HEK293 (cell line): ENCODE measurements around the gene PMEL.

Experiments
- CTCF ChIA-PET: fragments of 350-600 bp; formaldehyde crosslinking; extraction: SDS; loops from one replicate; lab custom pipeline; 2021; ENCODE audit warnings: antibody characterized with exemption; lab: Yijun Ruan, JAX
- POLR2A ChIA-PET: fragments of 300-600 bp; formaldehyde crosslinking; extraction: SDS; loops from one replicate; lab custom pipeline; 2020; ENCODE audit warnings: antibody characterized with exemption, inconsistent platforms; lab: Yijun Ruan, JAX
- H3K27ac ChIP-seq: fragments of 200-500 bp; sonication (Bioruptor generic); 2 replicates; pipeline ENCODE4 v1.5.1; 2014; ENCODE audit warnings: low read depth, low read length, control low read depth, inconsistent platforms; ENCODE audit errors: extremely low read depth
- H3K36me3 ChIP-seq, 2 experiments: fragments of 200-500 bp in 1 of 2; sonication (Bioruptor generic) in 1 of 2; 1 replicate in 1 of 2; 2 replicates in 1 of 2; pipeline ENCODE4 v1.5.1; 2014 to 2017; ENCODE audit warnings: inconsistent platforms in 2 of 2, low read length in 2 of 2; ENCODE audit not compliant: control insufficient read depth in 2 of 2, insufficient read depth in 1 of 2
- H3K4me1 ChIP-seq: fragments of 200-500 bp; sonication (Bioruptor generic); 2 replicates; pipeline ENCODE4 v1.5.1; 2014; ENCODE audit warnings: mild to moderate bottlenecking, low read length, inconsistent platforms; ENCODE audit not compliant: control insufficient read depth, insufficient read depth
- H3K4me3 ChIP-seq: 2 replicates; pipeline ENCODE4 v1.5.1; 2011; ENCODE audit warnings: low read depth, mild to moderate bottlenecking, control low read depth, low read length, moderate library complexity
- H3K9me3 ChIP-seq: fragments of 200-500 bp; sonication (Bioruptor generic); 2 replicates; pipeline ENCODE4 v1.5.1; 2014; ENCODE audit warnings: low read depth, low read length, inconsistent platforms; ENCODE audit not compliant: control insufficient read depth, insufficient read depth
- GLIS1 ChIP-seq: fragments of 450-650 bp; formaldehyde crosslinking; IDR thresholded peaks from 2 replicates; pipeline ENCODE4 v1.5.1; 2016; ENCODE audit warnings: missing biosample characterization, missing genetic modification characterization
- IKZF3 ChIP-seq: fragments of 450-650 bp; IDR thresholded peaks from 2 replicates; pipeline ENCODE4 v1.5.0; 2018; ENCODE audit warnings: missing biosample characterization, mild to moderate bottlenecking, missing genetic modification characterization, moderate library complexity
- MEIS1 ChIP-seq: sonication (generic); formaldehyde crosslinking; IDR thresholded peaks from 2 replicates; pipeline ENCODE4 v1.8.1; 2022; ENCODE audit warnings: missing genetic modification reagents, mild to moderate bottlenecking, borderline replicate concordance
- YY1 ChIP-seq: fragments of 450-650 bp; formaldehyde crosslinking; IDR thresholded peaks from 2 replicates; pipeline ENCODE4 v1.5.1; 2018; ENCODE audit warnings: missing biosample characterization, missing genetic modification characterization
- ZBTB20 ChIP-seq: fragments of 450-650 bp; formaldehyde crosslinking; IDR thresholded peaks from 2 replicates; pipeline ENCODE4 v1.5.1; 2016; ENCODE audit warnings: missing biosample characterization, missing genetic modification characterization
- ZNF114 ChIP-seq: fragments of 450-650 bp; formaldehyde crosslinking; IDR thresholded peaks from 2 replicates; pipeline ENCODE4 v1.5.0; 2017; ENCODE audit warnings: missing biosample characterization, missing genetic modification characterization
- ZNF19 ChIP-seq: fragments of 450-650 bp; formaldehyde crosslinking; IDR thresholded peaks from 2 replicates; pipeline ENCODE4; 2016; ENCODE audit warnings: missing biosample characterization, missing genetic modification characterization, low read depth
- ZNF223 ChIP-seq: fragments of 450-650 bp; formaldehyde crosslinking; IDR thresholded peaks from 2 replicates; pipeline ENCODE4 v1.5.1; 2016; ENCODE audit warnings: missing biosample characterization, missing genetic modification characterization
- ZNF23 ChIP-seq: fragments of 450-650 bp; formaldehyde crosslinking; IDR thresholded peaks from 2 replicates; pipeline ENCODE4 v1.5.1; 2016; ENCODE audit warnings: missing biosample characterization, missing genetic modification characterization, borderline replicate concordance
- ZNF416 ChIP-seq: fragments of 450-650 bp; formaldehyde crosslinking; IDR thresholded peaks from 2 replicates; pipeline ENCODE4 v1.5.1; 2016; ENCODE audit warnings: missing biosample characterization, missing genetic modification characterization
- ZNF501 ChIP-seq: fragments of 450-650 bp; formaldehyde crosslinking; IDR thresholded peaks from 2 replicates; pipeline ENCODE4 v1.5.1; 2016; ENCODE audit warnings: missing biosample characterization, missing genetic modification characterization
- ZNF600 ChIP-seq: fragments of 450-650 bp; formaldehyde crosslinking; IDR thresholded peaks from 2 replicates; pipeline ENCODE4 v1.5.1; 2016; ENCODE audit warnings: missing biosample characterization, missing genetic modification characterization
- ZNF76 ChIP-seq: fragments of 450-650 bp; formaldehyde crosslinking; IDR thresholded peaks from 2 replicates; pipeline ENCODE4; 2016; ENCODE audit warnings: low read depth, missing biosample characterization, missing genetic modification characterization, borderline replicate concordance
- ZNF791 ChIP-seq: fragments of 450-650 bp; formaldehyde crosslinking; IDR thresholded peaks from 2 replicates; pipeline ENCODE4 v1.5.1; 2016; ENCODE audit warnings: missing biosample characterization, missing genetic modification characterization
- TF ChIP-seq, protein P1 (sequence below): fragments of 450-650 bp; formaldehyde crosslinking; IDR thresholded peaks from 2 replicates; pipeline ENCODE4 v1.5.1; 2016; ENCODE audit warnings: missing biosample characterization, missing genetic modification characterization
- TF ChIP-seq, protein P2 (sequence below): fragments of 450-650 bp; formaldehyde crosslinking; IDR thresholded peaks from 2 replicates; pipeline ENCODE4 v1.5.1; 2017; ENCODE audit warnings: missing biosample characterization, missing genetic modification characterization
- TF ChIP-seq, protein P3 (sequence below): fragments of 450-650 bp; formaldehyde crosslinking; IDR thresholded peaks from 2 replicates; pipeline ENCODE4; 2016; ENCODE audit warnings: missing biosample characterization, missing genetic modification characterization
- TF ChIP-seq, protein P4 (sequence below): fragments of 450-650 bp; formaldehyde crosslinking; IDR thresholded peaks from 2 replicates; pipeline ENCODE4 v1.5.1; 2017; ENCODE audit warnings: missing biosample characterization, missing genetic modification characterization
- TF ChIP-seq, protein P5 (sequence below): fragments of 450-650 bp; formaldehyde crosslinking; conservative IDR thresholded peaks from 2 replicates; pipeline ENCODE4 v1.5.1; 2016; ENCODE audit warnings: low read depth, missing biosample characterization, missing genetic modification characterization
- TF ChIP-seq, protein P6 (sequence below): fragments of 450-650 bp; formaldehyde crosslinking; IDR thresholded peaks from 2 replicates; pipeline ENCODE4 v1.5.1; 2016; ENCODE audit warnings: missing biosample characterization, missing genetic modification characterization

Gene PMEL

DNA sequence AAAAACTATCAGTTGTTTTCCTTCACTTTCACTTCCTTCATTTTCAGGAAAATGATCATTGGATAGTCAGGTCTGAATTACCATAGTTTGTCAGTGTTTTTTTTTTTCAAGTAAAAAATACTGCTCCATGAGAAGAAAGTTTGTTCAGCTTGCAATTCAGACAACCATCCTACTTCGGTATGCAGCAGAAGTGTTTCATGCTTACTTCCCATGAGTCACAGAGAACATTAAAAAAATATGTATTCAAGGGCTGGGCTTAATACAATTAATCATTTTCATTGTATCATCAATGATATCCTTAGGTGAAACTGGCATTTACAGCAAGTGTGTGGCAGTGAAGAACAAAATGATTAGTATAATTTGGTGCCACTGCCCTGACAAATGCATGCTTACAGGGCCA, 59.8 kb downstream of the PMEL start:
- Histone ChIP-seq H3K36me3 (peaks cover 0 to 23% of the 10 kb centered on the region in 2 experiments; a peak in 2 of 3 replicates), H3K27ac (no peak overlapping the region), H3K4me3 (no peak overlapping the region), H3K9me3 (no peaks in the 10 kb centered on the region), H3K4me1 (no peaks in the 10 kb centered on the region)
- CTCF ChIA-PET = no interaction called here
- POLR2A ChIA-PET = interaction anchor here (1.6 kb wide), 1 partner anchor 20 kb away, joined by 12 read pairs; no protein-coding TSS in a partner anchor
- TF ChIP-seq ZNF76 = no peak
- no peak for TF ChIP-seq ZNF114 (tag by site-specific recombination)
- no peak for TF ChIP-seq ZBTB20 (tag by site-specific recombination)
- TF ChIP-seq ZNF23 (tag by site-specific recombination) = no peak
- no peak for TF ChIP-seq GLIS1 (tag by site-specific recombination)
- no peak for TF ChIP-seq ZNF19 (tag by site-specific recombination)
- TF ChIP-seq, protein P1, sequence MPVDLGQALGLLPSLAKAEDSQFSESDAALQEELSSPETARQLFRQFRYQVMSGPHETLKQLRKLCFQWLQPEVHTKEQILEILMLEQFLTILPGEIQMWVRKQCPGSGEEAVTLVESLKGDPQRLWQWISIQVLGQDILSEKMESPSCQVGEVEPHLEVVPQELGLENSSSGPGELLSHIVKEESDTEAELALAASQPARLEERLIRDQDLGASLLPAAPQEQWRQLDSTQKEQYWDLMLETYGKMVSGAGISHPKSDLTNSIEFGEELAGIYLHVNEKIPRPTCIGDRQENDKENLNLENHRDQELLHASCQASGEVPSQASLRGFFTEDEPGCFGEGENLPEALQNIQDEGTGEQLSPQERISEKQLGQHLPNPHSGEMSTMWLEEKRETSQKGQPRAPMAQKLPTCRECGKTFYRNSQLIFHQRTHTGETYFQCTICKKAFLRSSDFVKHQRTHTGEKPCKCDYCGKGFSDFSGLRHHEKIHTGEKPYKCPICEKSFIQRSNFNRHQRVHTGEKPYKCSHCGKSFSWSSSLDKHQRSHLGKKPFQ (tag by site-specific recombination) = no peak
- no peak for TF ChIP-seq ZNF600 (tag by site-specific recombination)
- no peak for TF ChIP-seq YY1 (tag by site-specific recombination)
- TF ChIP-seq MEIS1 (CRISPR knock-in tag) = no peak
- TF ChIP-seq ZNF791 (tag by site-specific recombination) = no peak
- TF ChIP-seq, protein P2, sequence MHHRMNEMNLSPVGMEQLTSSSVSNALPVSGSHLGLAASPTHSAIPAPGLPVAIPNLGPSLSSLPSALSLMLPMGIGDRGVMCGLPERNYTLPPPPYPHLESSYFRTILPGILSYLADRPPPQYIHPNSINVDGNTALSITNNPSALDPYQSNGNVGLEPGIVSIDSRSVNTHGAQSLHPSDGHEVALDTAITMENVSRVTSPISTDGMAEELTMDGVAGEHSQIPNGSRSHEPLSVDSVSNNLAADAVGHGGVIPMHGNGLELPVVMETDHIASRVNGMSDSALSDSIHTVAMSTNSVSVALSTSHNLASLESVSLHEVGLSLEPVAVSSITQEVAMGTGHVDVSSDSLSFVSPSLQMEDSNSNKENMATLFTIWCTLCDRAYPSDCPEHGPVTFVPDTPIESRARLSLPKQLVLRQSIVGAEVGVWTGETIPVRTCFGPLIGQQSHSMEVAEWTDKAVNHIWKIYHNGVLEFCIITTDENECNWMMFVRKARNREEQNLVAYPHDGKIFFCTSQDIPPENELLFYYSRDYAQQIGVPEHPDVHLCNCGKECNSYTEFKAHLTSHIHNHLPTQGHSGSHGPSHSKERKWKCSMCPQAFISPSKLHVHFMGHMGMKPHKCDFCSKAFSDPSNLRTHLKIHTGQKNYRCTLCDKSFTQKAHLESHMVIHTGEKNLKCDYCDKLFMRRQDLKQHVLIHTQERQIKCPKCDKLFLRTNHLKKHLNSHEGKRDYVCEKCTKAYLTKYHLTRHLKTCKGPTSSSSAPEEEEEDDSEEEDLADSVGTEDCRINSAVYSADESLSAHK (tag by site-specific recombination) = no peak
- TF ChIP-seq ZNF223 (tag by site-specific recombination) = no peak
- TF ChIP-seq ZNF501 (tag by site-specific recombination) = no peak
- TF ChIP-seq, protein P3, sequence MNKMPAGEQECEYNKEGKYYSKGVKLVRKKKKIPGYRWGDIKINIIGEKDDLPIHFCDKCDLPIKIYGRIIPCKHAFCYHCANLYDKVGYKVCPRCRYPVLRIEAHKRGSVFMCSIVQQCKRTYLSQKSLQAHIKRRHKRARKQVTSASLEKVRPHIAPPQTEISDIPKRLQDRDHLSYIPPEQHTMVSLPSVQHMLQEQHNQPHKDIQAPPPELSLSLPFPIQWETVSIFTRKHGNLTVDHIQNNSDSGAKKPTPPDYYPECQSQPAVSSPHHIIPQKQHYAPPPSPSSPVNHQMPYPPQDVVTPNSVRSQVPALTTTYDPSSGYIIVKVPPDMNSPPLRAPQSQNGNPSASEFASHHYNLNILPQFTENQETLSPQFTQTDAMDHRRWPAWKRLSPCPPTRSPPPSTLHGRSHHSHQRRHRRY = no peak
- TF ChIP-seq, protein P4, sequence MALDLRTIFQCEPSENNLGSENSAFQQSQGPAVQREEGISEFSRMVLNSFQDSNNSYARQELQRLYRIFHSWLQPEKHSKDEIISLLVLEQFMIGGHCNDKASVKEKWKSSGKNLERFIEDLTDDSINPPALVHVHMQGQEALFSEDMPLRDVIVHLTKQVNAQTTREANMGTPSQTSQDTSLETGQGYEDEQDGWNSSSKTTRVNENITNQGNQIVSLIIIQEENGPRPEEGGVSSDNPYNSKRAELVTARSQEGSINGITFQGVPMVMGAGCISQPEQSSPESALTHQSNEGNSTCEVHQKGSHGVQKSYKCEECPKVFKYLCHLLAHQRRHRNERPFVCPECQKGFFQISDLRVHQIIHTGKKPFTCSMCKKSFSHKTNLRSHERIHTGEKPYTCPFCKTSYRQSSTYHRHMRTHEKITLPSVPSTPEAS (tag by site-specific recombination) = no peak
- no peak for TF ChIP-seq ZNF416 (tag by site-specific recombination)
- TF ChIP-seq, protein P5, sequence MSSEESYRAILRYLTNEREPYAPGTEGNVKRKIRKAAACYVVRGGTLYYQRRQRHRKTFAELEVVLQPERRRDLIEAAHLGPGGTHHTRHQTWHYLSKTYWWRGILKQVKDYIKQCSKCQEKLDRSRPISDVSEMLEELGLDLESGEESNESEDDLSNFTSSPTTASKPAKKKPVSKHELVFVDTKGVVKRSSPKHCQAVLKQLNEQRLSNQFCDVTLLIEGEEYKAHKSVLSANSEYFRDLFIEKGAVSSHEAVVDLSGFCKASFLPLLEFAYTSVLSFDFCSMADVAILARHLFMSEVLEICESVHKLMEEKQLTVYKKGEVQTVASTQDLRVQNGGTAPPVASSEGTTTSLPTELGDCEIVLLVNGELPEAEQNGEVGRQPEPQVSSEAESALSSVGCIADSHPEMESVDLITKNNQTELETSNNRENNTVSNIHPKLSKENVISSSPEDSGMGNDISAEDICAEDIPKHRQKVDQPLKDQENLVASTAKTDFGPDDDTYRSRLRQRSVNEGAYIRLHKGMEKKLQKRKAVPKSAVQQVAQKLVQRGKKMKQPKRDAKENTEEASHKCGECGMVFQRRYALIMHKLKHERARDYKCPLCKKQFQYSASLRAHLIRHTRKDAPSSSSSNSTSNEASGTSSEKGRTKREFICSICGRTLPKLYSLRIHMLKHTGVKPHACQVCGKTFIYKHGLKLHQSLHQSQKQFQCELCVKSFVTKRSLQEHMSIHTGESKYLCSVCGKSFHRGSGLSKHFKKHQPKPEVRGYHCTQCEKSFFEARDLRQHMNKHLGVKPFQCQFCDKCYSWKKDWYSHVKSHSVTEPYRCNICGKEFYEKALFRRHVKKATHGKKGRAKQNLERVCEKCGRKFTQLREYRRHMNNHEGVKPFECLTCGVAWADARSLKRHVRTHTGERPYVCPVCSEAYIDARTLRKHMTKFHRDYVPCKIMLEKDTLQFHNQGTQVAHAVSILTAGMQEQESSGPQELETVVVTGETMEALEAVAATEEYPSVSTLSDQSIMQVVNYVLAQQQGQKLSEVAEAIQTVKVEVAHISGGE = no peak
- TF ChIP-seq, protein P6, sequence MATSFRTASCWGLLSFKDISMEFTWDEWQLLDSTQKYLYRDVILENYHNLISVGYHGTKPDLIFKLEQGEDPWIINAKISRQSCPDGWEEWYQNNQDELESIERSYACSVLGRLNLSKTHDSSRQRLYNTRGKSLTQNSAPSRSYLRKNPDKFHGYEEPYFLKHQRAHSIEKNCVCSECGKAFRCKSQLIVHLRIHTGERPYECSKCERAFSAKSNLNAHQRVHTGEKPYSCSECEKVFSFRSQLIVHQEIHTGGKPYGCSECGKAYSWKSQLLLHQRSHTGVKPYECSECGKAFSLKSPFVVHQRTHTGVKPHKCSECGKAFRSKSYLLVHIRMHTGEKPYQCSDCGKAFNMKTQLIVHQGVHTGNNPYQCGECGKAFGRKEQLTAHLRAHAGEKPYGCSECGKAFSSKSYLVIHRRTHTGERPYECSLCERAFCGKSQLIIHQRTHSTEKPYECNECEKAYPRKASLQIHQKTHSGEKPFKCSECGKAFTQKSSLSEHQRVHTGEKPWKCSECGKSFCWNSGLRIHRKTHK (tag by site-specific recombination) = no peak
- TF ChIP-seq IKZF3 (tag by site-specific recombination) = no peak
- TF ChIP-seq, all 188 proteins: peak for 0
